Limb (tissue), 2 donors: ENCODE results near the gene ANKRD44.

Source experiments
- DNase-seq, 2 donors: peaks; one replicate each; pipeline ENCODE4 v3.0.0-alpha.2; 2016; ENCODE audit errors: extremely low spot score in 2 of 2

Gene ANKRD44

GRCh38 chr2:197208024-197208423 lies 102.6 kb downstream of the ANKRD44 start:
- no peak for DNase-seq

GRCh38 chr2:197207598-197207997 lies 103.0 kb downstream of the ANKRD44 start:
- DNase-seq: no peak

- DNase-seq: no peak
Observed at GRCh38 chr2:197207106-197207505, 103.5 kb downstream of the ANKRD44 start.

- DNase-seq: no peak
Observed at GRCh38 chr2:197205585-197206215, 104.9 kb downstream of the ANKRD44 start.

GRCh38 chr2:197204519-197205250 lies 105.9 kb downstream of the ANKRD44 start:
- no peak for DNase-seq

GRCh38 chr2:197201874-197202273 lies 108.7 kb downstream of the ANKRD44 start:
- DNase-seq: no peak

GRCh38 chr2:197200762-197201058 lies 109.9 kb downstream of the ANKRD44 start:
- DNase-seq: no peak

- DNase-seq: no peak
Observed at GRCh38 chr2:197200051-197200761, 110.4 kb downstream of the ANKRD44 start.

- DNase-seq: no peak
Observed at GRCh38 chr2:197198890-197199289, 111.7 kb downstream of the ANKRD44 start.

- no peak for DNase-seq
Observed at GRCh38 chr2:197197895-197198311, 112.7 kb downstream of the ANKRD44 start.

GRCh38 chr2:197196541-197197180 lies 113.9 kb downstream of the ANKRD44 start:
- no peak for DNase-seq

- peak in 1 of 2 donors; percentile 65 for DNase-seq
Observed at GRCh38 chr2:197195518-197195917, 115.1 kb downstream of the ANKRD44 start.

GRCh38 chr2:197191940-197192322 lies 118.6 kb downstream of the ANKRD44 start:
- DNase-seq: no peak

GRCh38 chr2:197191177-197191939 lies 119.2 kb downstream of the ANKRD44 start:
- no peak for DNase-seq

- no peak for DNase-seq
Observed at GRCh38 chr2:197190100-197190432, 120.5 kb downstream of the ANKRD44 start.

- no peak for DNase-seq
Observed at GRCh38 chr2:197189426-197190099, 121.0 kb downstream of the ANKRD44 start.

- no peak for DNase-seq
Observed at GRCh38 chr2:197185676-197186075, 124.9 kb downstream of the ANKRD44 start.

- DNase-seq: no peak
Observed at GRCh38 chr2:197184959-197185586, 125.5 kb downstream of the ANKRD44 start.

GRCh38 chr2:197183355-197183754 lies 127.2 kb downstream of the ANKRD44 start:
- no peak for DNase-seq

- no peak for DNase-seq
Observed at GRCh38 chr2:197182668-197183067, 127.9 kb downstream of the ANKRD44 start.

- no peak for DNase-seq
Observed at GRCh38 chr2:197181491-197181890, 129.1 kb downstream of the ANKRD44 start.
